WERI-Rb-1 (cell line): ENCODE results near the gene NDUFAF2.
A peak's percentile ranks its signal among the peaks of the same experiment; 100 is the strongest.

Experiments
- DNase-seq: peaks from one replicate; pipeline ENCODE4 v3.0.0-alpha.2; 2020
- H3K27ac ChIP-seq: fragments of 250-450 bp; sonication (Bioruptor Pico); 2 replicates; pipeline ENCODE4 v1.5.1; 2020; ENCODE audit warnings: mild to moderate bottlenecking, moderate library complexity
- H3K27me3 ChIP-seq: fragments of 250-450 bp; sonication (Bioruptor Pico); 2 replicates; pipeline ENCODE4 v1.5.1; 2021; ENCODE audit warnings: mild to moderate bottlenecking, low read depth, moderate library complexity; ENCODE audit not compliant: insufficient read depth, severe bottlenecking
- H3K36me3 ChIP-seq: fragments of 250-450 bp; sonication (Bioruptor Pico); 2 replicates; pipeline ENCODE4 v1.5.1; 2020; ENCODE audit warnings: mild to moderate bottlenecking, moderate library complexity
- H3K4me3 ChIP-seq: 2 replicates; pipeline ENCODE4 v1.5.1; 2011; ENCODE audit warnings: low read depth, mild to moderate bottlenecking, control low read depth, low read length
- H3K9me3 ChIP-seq: fragments of 250-450 bp; sonication (Bioruptor Pico); 2 replicates; pipeline ENCODE4 v1.5.1; 2021; ENCODE audit warnings: mild to moderate bottlenecking, moderate library complexity; ENCODE audit not compliant: severe bottlenecking
- CTCF ChIP-seq: IDR thresholded peaks from 2 replicates; pipeline ENCODE4 v1.5.1; 2011; ENCODE audit warnings: low read depth, mild to moderate bottlenecking, control low read depth, inconsistent platforms, low read length

NDUFAF2 gene

DNA sequence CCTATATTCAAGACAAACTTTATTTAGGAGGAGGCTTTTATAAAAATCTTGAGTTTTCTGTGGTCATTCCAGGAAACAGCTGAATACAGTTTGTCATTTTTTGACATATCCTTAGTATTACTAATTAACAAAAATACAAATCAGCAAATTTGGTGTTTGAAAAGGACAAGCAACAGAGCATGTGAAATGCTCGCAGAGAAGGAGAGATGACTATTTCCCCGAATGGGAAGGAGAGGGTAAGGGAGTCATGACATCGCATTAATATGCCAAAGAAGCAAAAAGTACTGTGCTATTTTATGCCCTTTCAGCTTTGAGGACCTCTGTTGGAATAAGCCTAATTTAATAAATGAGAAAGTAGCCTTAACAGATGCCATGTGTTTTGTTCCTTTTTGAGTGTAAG is 215.5 kb downstream of the NDUFAF2 start:
- DNase-seq, result no peak
- Histone ChIP-seq H3K36me3 (peaks cover 41% of the 10 kb centered on the region), H3K27ac (no peak overlapping the region), H3K9me3 (no peaks in the 10 kb centered on the region), H3K4me3 (no peak overlapping the region), H3K27me3 (no peaks in the 10 kb centered on the region)
- no peak for TF ChIP-seq CTCF

DNA sequence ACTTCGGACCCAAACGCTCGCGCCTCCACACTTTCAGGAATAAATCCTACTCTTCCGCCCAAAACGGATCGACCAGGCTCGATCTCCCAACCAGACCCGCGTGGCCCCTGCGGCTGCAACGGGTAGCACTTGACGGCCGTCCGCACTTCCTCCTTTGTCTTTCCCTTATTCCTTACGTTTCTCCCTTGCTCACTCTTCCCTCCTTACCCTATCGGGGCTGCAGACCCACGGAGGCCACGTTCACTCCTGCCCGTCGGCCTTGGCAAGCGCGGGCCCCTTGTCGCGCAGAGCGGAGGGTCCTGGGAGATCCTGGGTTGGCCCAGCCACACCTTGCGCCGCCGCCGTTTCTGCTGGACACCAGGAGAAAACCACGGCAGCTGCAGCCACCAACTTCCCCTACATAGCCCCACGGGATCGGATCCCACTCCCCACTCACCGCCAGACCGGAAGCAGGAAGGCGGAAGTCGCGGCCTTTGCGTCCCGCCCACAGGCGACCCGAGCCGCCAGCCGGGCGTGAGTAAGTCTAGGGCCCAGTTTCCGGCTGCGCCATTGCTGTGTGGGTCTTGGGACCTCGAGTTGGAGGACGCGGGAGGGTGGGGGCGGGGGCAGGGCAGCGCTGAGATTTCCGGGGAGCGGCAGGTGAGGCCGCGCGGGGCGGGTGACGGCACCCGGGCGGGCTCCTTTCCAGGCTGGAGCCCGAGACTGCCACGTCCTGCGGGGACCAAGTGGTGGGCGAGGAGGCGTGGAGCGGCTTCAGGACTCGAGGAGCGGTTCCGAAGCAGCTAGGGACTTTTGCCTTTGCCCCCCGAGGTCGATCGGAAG is 217.2 kb downstream of the NDUFAF2 start, which contains the start of gene SMIM15:
TSS of gene SMIM15 (minus strand) at position 459 of the 822 bp plus-strand sequence. CDS start 2,297 bp downstream, outside the sequence.
- H3K27me3 ChIP-seq, result no peaks in the 10 kb centered on the region
- H3K9me3 ChIP-seq, result no peaks in the 10 kb centered on the region
- peak; percentile 94 for DNase-seq
- H3K36me3 ChIP-seq, result peaks cover 37% of the 10 kb centered on the region
- TF ChIP-seq CTCF, result no peak
- peak within 1 kb of the TSS; percentile 95 for H3K27ac ChIP-seq
- peak within 1 kb of the TSS; percentile 99 for H3K4me3 ChIP-seq

- TF ChIP-seq CTCF, result no peak
- Histone ChIP-seq H3K9me3 (no peaks in the 10 kb centered on the region), H3K27me3 (no peaks in the 10 kb centered on the region), H3K4me3 (peak overlapping the region; percentile 99), H3K27ac (peak overlapping the region; percentile 95), H3K36me3 (peaks cover 32% of the 10 kb centered on the region)
- peak; percentile 26 for DNase-seq
These were observed 218.0 kb downstream of the NDUFAF2 start for GRCh38 chr5:61162832-61163567.

DNA sequence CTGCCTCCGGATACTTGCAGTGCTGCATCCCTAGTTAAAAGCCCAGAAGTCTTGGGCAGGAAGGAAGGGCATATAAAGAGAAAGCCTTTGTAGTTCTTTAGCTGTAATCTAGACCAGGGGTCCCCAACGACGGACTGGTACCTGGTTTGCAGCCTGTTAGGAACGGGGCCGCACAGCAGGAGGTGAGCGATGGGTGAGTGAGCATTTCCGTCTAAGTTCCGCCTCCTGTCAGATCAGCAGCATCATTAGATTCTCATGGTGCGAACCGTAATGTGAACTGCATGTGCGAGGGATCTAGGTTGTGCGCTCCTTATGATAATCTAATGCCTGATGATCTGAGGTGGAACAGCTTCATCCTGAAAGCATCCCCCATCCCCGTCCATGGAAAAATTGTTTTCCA is 218.9 kb downstream of the NDUFAF2 start:
- H3K27ac ChIP-seq, result no peak overlapping the region
- H3K9me3 ChIP-seq, result no peaks in the 10 kb centered on the region
- H3K36me3 ChIP-seq, result peaks cover 27% of the 10 kb centered on the region
- no peak for DNase-seq
- no peaks in the 10 kb centered on the region for H3K27me3 ChIP-seq
- H3K4me3 ChIP-seq, result no peak overlapping the region
- no peak for TF ChIP-seq CTCF

DNA sequence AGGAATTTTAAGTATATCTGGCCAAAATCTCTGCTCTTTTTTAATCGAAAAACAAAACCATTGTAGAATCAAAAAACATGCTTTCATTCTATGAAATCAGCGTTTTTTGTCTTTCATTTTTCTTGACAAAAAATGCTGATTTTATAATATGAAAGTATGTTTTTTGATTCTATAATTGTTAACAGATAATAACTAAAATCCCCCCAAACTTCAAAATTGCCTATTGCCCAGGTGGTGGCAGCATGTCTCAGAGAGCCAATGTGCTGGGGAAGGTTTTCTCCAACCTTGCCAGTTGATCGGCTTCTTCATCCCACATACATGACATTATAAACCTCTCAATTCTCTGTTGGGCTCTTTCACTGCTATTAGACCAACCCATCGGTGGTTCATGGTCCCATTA is 222.4 kb downstream of the NDUFAF2 start:
- Histone ChIP-seq H3K27ac (no peak overlapping the region), H3K4me3 (no peak overlapping the region), H3K27me3 (no peaks in the 10 kb centered on the region), H3K9me3 (no peaks in the 10 kb centered on the region), H3K36me3 (peaks cover 3% of the 10 kb centered on the region; the same call in 1 of the 2 replicates)
- TF ChIP-seq CTCF, result peak; percentile 20; the same call in 1 of the 2 replicates
- peak; percentile 11 for DNase-seq
